Loucy (cell line): ENCODE measurements around the gene SNAPC2.

Source experiments
- EZH2phosphoT487 ChIP-seq: fragments of 200-600 bp; IDR thresholded peaks from 2 replicates; pipeline ENCODE4 v1.6.1; 2018; ENCODE audit warnings: antibody characterized with exemption, mild to moderate bottlenecking, moderate library complexity, borderline replicate concordance
- TF ChIP-seq, protein P1 (sequence below): fragments of 200-600 bp; sonication (generic); conservative IDR thresholded peaks from 2 replicates; pipeline ENCODE4 v1.5.1; 2014; ENCODE audit warnings: mild to moderate bottlenecking, antibody characterized with exemption, low read length

GRCh38 chr19:7934766-7935165 is 14.6 kb downstream of the SNAPC2 start:
- TF ChIP-seq EZH2phosphoT487: no peak
- TF ChIP-seq, protein P1, sequence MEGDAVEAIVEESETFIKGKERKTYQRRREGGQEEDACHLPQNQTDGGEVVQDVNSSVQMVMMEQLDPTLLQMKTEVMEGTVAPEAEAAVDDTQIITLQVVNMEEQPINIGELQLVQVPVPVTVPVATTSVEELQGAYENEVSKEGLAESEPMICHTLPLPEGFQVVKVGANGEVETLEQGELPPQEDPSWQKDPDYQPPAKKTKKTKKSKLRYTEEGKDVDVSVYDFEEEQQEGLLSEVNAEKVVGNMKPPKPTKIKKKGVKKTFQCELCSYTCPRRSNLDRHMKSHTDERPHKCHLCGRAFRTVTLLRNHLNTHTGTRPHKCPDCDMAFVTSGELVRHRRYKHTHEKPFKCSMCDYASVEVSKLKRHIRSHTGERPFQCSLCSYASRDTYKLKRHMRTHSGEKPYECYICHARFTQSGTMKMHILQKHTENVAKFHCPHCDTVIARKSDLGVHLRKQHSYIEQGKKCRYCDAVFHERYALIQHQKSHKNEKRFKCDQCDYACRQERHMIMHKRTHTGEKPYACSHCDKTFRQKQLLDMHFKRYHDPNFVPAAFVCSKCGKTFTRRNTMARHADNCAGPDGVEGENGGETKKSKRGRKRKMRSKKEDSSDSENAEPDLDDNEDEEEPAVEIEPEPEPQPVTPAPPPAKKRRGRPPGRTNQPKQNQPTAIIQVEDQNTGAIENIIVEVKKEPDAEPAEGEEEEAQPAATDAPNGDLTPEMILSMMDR: no peak
